A549 (cell line): Measurements from ENCODE around the gene ANK3. TPM values are rescaled to one million over a fixed set of nuclear protein-coding genes. Genes with fewer than 3 reads are reported as not detected.
A peak's percentile ranks its signal among the peaks of the same experiment; 100 is the strongest.

Experiments used
- ATAC-seq, 2 experiments: fragments of 200-7000 bp in 1 of 2; fragments of >200 bp in 1 of 2; cut with Nextera tagmentation in 1 of 2; cut with Tn5 transposase in 1 of 2; 3 replicates each; pipeline versions ENCODE4 v1.8.0 to v1.9.1; 2018 to 2020; ENCODE audit warnings: mild to moderate bottlenecking in 1 of 2, moderate library complexity in 1 of 2
- CTCF ChIA-PET: fragments of 300-600 bp; sonication (Branson Sonifier 250); formaldehyde crosslinking; extraction: SDS; loops from one replicate; lab custom pipeline; 2021; ENCODE audit warnings: antibody characterized with exemption, inconsistent platforms; lab: Yijun Ruan, JAX
- POLR2A ChIA-PET: fragments of 350-600 bp; formaldehyde crosslinking; extraction: SDS; loops from one replicate; lab custom pipeline; 2021; ENCODE audit warnings: antibody characterized with exemption, inconsistent platforms; lab: Yijun Ruan, JAX
- DNase-seq, 2 experiments: peaks; one replicate each; pipeline versions ENCODE4 v3.0.0 to v3.0.0-alpha.2; 2011 to 2016; ENCODE audit warnings: low read depth in 1 of 2, low spot score in 1 of 2
- FAIRE-seq: peaks from 2 replicates; lab custom pipeline; 2011; peaks lifted over from hg19 to GRCh38; lab: Jason Lieb, UNC
- H3K27ac ChIP-seq, 2 experiments: fragments of >200 bp; sonication (Bioruptor Twin); formaldehyde crosslinking; 3 replicates each; pipeline ENCODE4 v1.5.1; 2016 to 2017
- H3K4me1 ChIP-seq: fragments of >200 bp; sonication (Bioruptor Twin); formaldehyde crosslinking; 3 replicates; pipeline ENCODE4 v1.6.1; 2016
- H3K4me2 ChIP-seq: fragments of >200 bp; sonication (Bioruptor Twin); formaldehyde crosslinking; 3 replicates; pipeline ENCODE4 v1.6.1; 2016
- H3K4me3 ChIP-seq: fragments of >200 bp; sonication (Bioruptor Twin); formaldehyde crosslinking; 3 replicates; pipeline ENCODE4 v1.5.1; 2016
- H3K9me3 ChIP-seq: fragments of >200 bp; sonication (Bioruptor Twin); formaldehyde crosslinking; 3 replicates; pipeline ENCODE4 v1.6.1; 2016
- CEBPB ChIP-seq, 2 experiments: fragments of >200 bp in 1 of 2; sonication (Bioruptor Twin) in 1 of 2; formaldehyde crosslinking in 1 of 2; IDR thresholded peaks; 2 replicates each; pipeline ENCODE4 v1.6.1; 2012 to 2016
- EHMT2 ChIP-seq: fragments of 200-600 bp; sonication (generic); IDR thresholded peaks from 2 replicates; pipeline ENCODE4 v1.6.1; 2016; ENCODE audit warnings: antibody characterized with exemption, low read depth, mild to moderate bottlenecking, moderate library complexity
- FOSL2 ChIP-seq, 2 experiments: fragments of 450-650 bp in 1 of 2; fragments of >200 bp in 1 of 2; sonication (Bioruptor Twin) in 1 of 2; formaldehyde crosslinking; IDR thresholded peaks; 2 replicates each; pipeline versions ENCODE4 v1.5.0 to v1.6.1; 2016 to 2020; ENCODE audit warnings: mild to moderate bottlenecking in 1 of 2, moderate library complexity in 1 of 2
- GATA3 ChIP-seq: IDR thresholded peaks from 2 replicates; pipeline ENCODE4 v1.6.1; 2012; ENCODE audit warnings: borderline replicate concordance
- JUNB ChIP-seq: fragments of >200 bp; sonication (Bioruptor Twin); formaldehyde crosslinking; IDR thresholded peaks from 2 replicates; pipeline ENCODE4 v1.6.1; 2016
- MAFK ChIP-seq: fragments of 450-650 bp; IDR thresholded peaks from 2 replicates; pipeline ENCODE4 v1.6.1; 2014; ENCODE audit not compliant: partially characterized antibody
- NFE2L2 ChIP-seq: fragments of 150-350 bp; conservative IDR thresholded peaks from 2 replicates; pipeline ENCODE4 v1.6.1; 2014; ENCODE audit warnings: low read length
- NR3C1 ChIP-seq: fragments of >200 bp; sonication (Bioruptor Twin); formaldehyde crosslinking; IDR thresholded peaks from 3 replicates; pipeline ENCODE4 v1.6.1; 2017
- POLR2A ChIP-seq: IDR thresholded peaks from 2 replicates; pipeline ENCODE4 v1.6.1; 2012; ENCODE audit warnings: mild to moderate bottlenecking, low read length
- RCOR1 ChIP-seq: fragments of 150-350 bp; IDR thresholded peaks from 2 replicates; pipeline ENCODE4 v1.6.1; 2014; ENCODE audit warnings: antibody characterized with exemption, low read length, low read depth
- SMC3 ChIP-seq: fragments of >200 bp; sonication (Bioruptor Twin); formaldehyde crosslinking; IDR thresholded peaks from 3 replicates; pipeline ENCODE4 v1.6.1; 2018; ENCODE audit warnings: inconsistent platforms
- TFCP2L1 ChIP-seq: fragments of 250-450 bp; sonication (Bioruptor Pico); IDR thresholded peaks from 2 replicates; pipeline ENCODE4 v1.5.0; 2021; ENCODE audit warnings: mild to moderate bottlenecking
- ZC3H11A ChIP-seq: fragments of 450-650 bp; IDR thresholded peaks from 2 replicates; pipeline ENCODE4 v1.6.1; 2014; ENCODE audit warnings: antibody characterized with exemption, mild to moderate bottlenecking
- ZFP36 ChIP-seq: fragments of 450-650 bp; IDR thresholded peaks from 2 replicates; pipeline ENCODE4 v1.6.1; 2014; ENCODE audit warnings: borderline replicate concordance; ENCODE audit not compliant: partially characterized antibody
- ZNF302 ChIP-seq: fragments of 250-450 bp; sonication (Bioruptor Pico); IDR thresholded peaks from 2 replicates; pipeline ENCODE4 v1.9.0; 2021; ENCODE audit warnings: inconsistent platforms, mild to moderate bottlenecking, moderate library complexity
- WGBS: methylation state at CpG from one replicate; pipeline ENCODE4 v1.1.6; 2017; ENCODE audit errors: missing lambda C conversion rate; 5-methylcytosine and 5-hydroxymethylcytosine counted together
- polyA plus RNA-seq, 4 experiments: library from polyadenylated mRNA; depleted of rRNA in 3 of 4; stranded (reverse); fragments of >200 nt; fragmentation: RNase III in 1 of 4; extraction: RNeasy Plus Mini Kit Qiagen cat#74134 plus additional on column Dnase treatment in 1 of 4; gene quantifications; 2 replicates in 3 of 4; 3 replicates in 1 of 4; pipeline ENCODE4 v1.2.3, GENCODE V29; 2011 to 2017
- TF ChIP-seq, protein P1 (sequence below): IDR thresholded peaks from 2 replicates; pipeline ENCODE4 v1.6.1; 2012
- TF ChIP-seq, protein P2 (sequence below): fragments of 150-350 bp; IDR thresholded peaks from 2 replicates; pipeline ENCODE4 v1.6.1; 2014; ENCODE audit warnings: low read depth, mild to moderate bottlenecking, low read length

Gene ANK3
- polyA plus RNA-seq, 2 of the 4 experiments (the other 2 are of a cell fraction) = 0.56 to 5.4 TPM

DNA sequence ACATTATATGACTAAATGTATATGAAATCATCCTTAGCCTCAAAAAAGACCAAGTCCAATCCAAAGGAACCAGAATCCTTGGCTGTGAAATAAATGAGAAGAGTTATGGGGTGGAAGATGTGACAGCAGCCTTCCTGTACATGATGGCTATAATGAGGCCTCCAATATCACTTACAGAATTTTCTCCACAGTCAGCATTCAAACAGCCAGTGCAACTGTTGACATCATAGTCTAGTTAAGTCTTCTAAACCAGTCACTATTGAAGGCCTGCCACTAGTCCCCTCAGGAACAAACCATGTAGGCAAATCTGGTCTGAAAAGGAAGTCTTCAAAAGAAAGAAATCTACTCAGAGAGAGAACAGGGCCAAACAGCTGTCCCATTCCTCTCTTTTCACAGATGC lies 263.8 kb downstream of the ANK3 start:
- TF ChIP-seq EHMT2 (no peak), MAFK (peak; percentile 23)
- H3K4me3 ChIP-seq = no peak overlapping the region
- no peak overlapping the region; a peak in 1 of 6 replicates for H3K27ac ChIP-seq
- ChIA-PET CTCF (interaction anchor here (0.6 to 3.6 kb wide), 2 partner anchors 11 to 21 kb away, joined by 3 to 18 read pairs; no protein-coding TSS in a partner anchor), POLR2A (no interaction called here)
- no peak overlapping the region for H3K4me2 ChIP-seq
- DNase-seq (no peak), ATAC-seq (no peak), FAIRE-seq (no peak)
- no peaks in the 10 kb centered on the region for H3K9me3 ChIP-seq
- H3K4me1 ChIP-seq = peaks cover 30% of the 10 kb centered on the region

DNA sequence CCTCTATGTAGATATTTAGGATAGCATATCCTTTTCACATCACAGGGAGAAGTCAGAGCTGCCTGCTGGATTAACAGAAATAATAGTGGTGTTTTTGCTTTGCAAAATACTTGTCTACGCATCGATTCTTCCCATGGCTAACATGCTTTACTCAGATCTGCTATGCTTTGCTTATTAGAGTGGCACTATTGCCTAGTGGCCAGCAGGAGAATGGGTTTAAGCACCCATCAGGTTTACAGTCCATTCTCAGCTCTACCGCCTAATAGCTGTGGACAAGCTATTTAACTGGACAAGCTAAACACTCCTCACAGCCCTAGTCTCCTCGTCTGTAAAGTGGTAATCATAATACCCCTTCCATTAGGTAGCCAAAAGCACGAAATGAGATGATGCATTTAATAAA lies 265.1 kb downstream of the ANK3 start:
- Histone ChIP-seq H3K4me1 (peaks cover 17% of the 10 kb centered on the region), H3K4me3 (no peak overlapping the region), H3K9me3 (0 out of 3 replicates have a peak, but pooled peaks cover 6% of the 10 kb centered on the region)
- WGBS = 83% methylated on average over 5 of the region's 5 CpGs
- FAIRE-seq = no peak
- TF ChIP-seq NR3C1 (no peak), SMC3 (no peak)
- TF ChIP-seq, protein P1, sequence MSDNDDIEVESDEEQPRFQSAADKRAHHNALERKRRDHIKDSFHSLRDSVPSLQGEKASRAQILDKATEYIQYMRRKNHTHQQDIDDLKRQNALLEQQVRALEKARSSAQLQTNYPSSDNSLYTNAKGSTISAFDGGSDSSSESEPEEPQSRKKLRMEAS = no peak
- TF ChIP-seq, all 56 proteins: peak for 0
- peak overlapping the region in 1 of 2 experiments; percentile 58; a peak in 1 of 6 replicates for H3K27ac ChIP-seq
- no peak overlapping the region for H3K4me2 ChIP-seq
- POLR2A ChIA-PET = no interaction called here
- CTCF ChIA-PET = interaction anchor here (3.6 kb wide), 1 partner anchor 10 kb away, joined by 18 read pairs; no protein-coding TSS in a partner anchor
- DNase-seq (no peak), ATAC-seq (peak in 1 of 2 experiments; percentile 54; a peak in 1 of 6 replicates)

DNA sequence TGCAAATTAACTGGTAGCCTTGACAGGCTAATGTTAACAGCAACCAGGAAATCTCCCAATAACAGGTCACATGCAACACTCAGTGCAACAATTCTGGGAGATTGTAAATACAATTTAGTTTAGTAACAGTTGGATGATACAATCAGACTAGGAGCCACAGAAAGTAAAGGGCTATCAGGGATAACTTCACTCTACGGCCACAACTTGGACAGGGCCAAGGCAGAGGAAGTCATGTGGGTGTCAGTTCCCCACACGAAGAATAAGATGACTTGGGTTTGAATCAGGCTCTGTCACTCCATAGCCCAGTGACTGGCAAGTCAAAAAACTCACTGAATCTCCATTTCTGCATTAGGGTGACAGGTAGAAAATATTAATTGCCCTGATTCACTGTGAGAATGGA lies 266.0 kb downstream of the ANK3 start:
- no peak for FAIRE-seq
- Histone ChIP-seq H3K27ac (peak overlapping the region; percentile 2 to 58; a peak in 3 of 6 replicates), H3K4me3 (no peak overlapping the region), H3K9me3 (0 out of 3 replicates have a peak, but pooled peaks cover 6% of the 10 kb centered on the region), H3K4me1 (peaks cover 17% of the 10 kb centered on the region), H3K4me2 (peak overlapping the region; percentile 69)
- 36% methylated on average over 2 of the region's 2 CpGs for WGBS
- ATAC-seq = peak; percentile 32 to 34; a peak in 1 of 6 replicates
- CTCF ChIA-PET = no interaction called here
- POLR2A ChIA-PET = no interaction called here
- TF ChIP-seq CEBPB (IDR thresholded peaks at IDR 0.05) = no peak
- no peak for TF ChIP-seq ZFP36
- no peak for TF ChIP-seq RCOR1
- TF ChIP-seq NFE2L2 = no peak
- no peak for TF ChIP-seq SMC3
- TF ChIP-seq, protein P2, sequence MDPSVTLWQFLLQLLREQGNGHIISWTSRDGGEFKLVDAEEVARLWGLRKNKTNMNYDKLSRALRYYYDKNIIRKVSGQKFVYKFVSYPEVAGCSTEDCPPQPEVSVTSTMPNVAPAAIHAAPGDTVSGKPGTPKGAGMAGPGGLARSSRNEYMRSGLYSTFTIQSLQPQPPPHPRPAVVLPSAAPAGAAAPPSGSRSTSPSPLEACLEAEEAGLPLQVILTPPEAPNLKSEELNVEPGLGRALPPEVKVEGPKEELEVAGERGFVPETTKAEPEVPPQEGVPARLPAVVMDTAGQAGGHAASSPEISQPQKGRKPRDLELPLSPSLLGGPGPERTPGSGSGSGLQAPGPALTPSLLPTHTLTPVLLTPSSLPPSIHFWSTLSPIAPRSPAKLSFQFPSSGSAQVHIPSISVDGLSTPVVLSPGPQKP = no peak
- no peak for TF ChIP-seq GATA3
- no peak for DNase-seq

DNA sequence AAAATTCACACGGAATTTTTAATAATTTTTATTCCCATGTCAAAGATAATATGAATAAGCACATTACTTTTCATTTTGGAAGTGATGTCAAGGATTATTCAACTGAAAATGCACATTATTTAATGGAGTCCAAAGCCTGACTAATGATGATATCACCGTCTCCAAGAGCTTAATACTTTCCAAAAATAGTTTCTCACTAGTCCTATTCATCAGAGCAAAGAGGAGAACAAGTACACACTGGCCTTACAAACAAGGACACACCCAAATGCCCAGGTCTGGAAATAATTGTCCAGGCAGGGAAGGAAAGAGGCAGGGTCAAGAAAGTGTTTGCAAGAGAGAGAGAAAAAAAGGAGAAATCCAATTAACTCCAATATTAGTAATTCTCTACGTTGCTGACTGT lies 266.5 kb downstream of the ANK3 start:
- Histone ChIP-seq H3K4me2 (peak overlapping the region; percentile 69), H3K9me3 (0 out of 3 replicates have a peak, but pooled peaks cover 6% of the 10 kb centered on the region), H3K4me3 (no peak overlapping the region), H3K27ac (peak overlapping the region in 1 of 2 experiments; percentile 58; a peak in 2 of 6 replicates), H3K4me1 (peaks cover 17% of the 10 kb centered on the region)
- POLR2A ChIA-PET = no interaction called here
- 8% methylated on average over 3 of the region's 3 CpGs for WGBS
- FAIRE-seq = peak; percentile 88
- CTCF ChIA-PET = interaction anchor here (0.6 to 10.3 kb wide), 2 partner anchors 10 to 86 kb away, joined by 3 to 147 read pairs; no protein-coding TSS in a partner anchor
- peak in 1 of 2 experiments; percentile 71 for DNase-seq
- TF ChIP-seq ZC3H11A = no peak
- no peak for TF ChIP-seq GATA3
- no peak for TF ChIP-seq ZNF302 (CRISPR knock-in tag)
- TF ChIP-seq JUNB = peak; percentile 77
- TF ChIP-seq, protein P2 = no peak
- no peak for TF ChIP-seq TFCP2L1
- no peak for TF ChIP-seq FOSL2 (IDR thresholded peaks at IDR 0.05)
- peak; percentile 67 for TF ChIP-seq FOSL2 (CRISPR knock-in tag; IDR thresholded peaks at IDR 0.05)
- TF ChIP-seq POLR2A = no peak
- peak; percentile 71 to 82 for ATAC-seq
